Spleen (tissue), 11 donors: ENCODE data around the gene ERICH6B. TPM values are rescaled to one million over a fixed set of nuclear protein-coding genes. Genes with fewer than 3 reads are reported as not detected.

Experiments
- DNase-seq: peaks from one replicate; pipeline ENCODE4 v3.0.0-alpha.2; 2020
- H3K27ac ChIP-seq, 8 donors: fragments of 200-600 bp; sonication (generic) in 7 of 8; 1 replicate in 4 of 8; 2 replicates in 4 of 8; pipeline versions ENCODE4 v1.5.0 to v1.8.0; 2016 to 2021; ENCODE audit warnings: inconsistent platforms in 4 of 8, mild to moderate bottlenecking in 4 of 8, moderate library complexity in 1 of 8
- H3K27me3 ChIP-seq, 7 donors: fragments of 200-600 bp; sonication (generic) in 6 of 7; replicated peaks in 1 of 7; 1 replicate in 4 of 7; 2 replicates in 3 of 7; pipeline versions ENCODE4 v1.5.0 to v1.8.0; 2016 to 2021; ENCODE audit warnings: inconsistent platforms in 3 of 7, mild to moderate bottlenecking in 1 of 7
- H3K36me3 ChIP-seq, 6 donors: fragments of 200-600 bp; sonication (generic) in 5 of 6; 1 replicate in 4 of 6; 2 replicates in 2 of 6; pipeline versions ENCODE4 v1.5.0 to v1.8.0; 2016 to 2021; ENCODE audit warnings: inconsistent platforms in 2 of 6
- H3K4me1 ChIP-seq, 6 donors: fragments of 200-600 bp; sonication (generic) in 5 of 6; 1 replicate in 3 of 6; 2 replicates in 3 of 6; pipeline versions ENCODE4 v1.5.0 to v1.8.0; 2016 to 2021; ENCODE audit warnings: inconsistent platforms in 3 of 6
- H3K4me3 ChIP-seq, 8 donors: fragments of 200-600 bp; sonication (generic) in 7 of 8; 1 replicate in 4 of 8; 2 replicates in 4 of 8; pipeline versions ENCODE4 v1.5.0 to v1.8.0; 2016 to 2021; ENCODE audit warnings: inconsistent platforms in 4 of 8, mild to moderate bottlenecking in 4 of 8, moderate library complexity in 2 of 8
- H3K9me3 ChIP-seq, 8 donors: fragments of 200-600 bp; sonication (generic) in 7 of 8; 1 replicate in 4 of 8; 2 replicates in 4 of 8; pipeline versions ENCODE4 v1.5.0 to v1.8.0; 2016 to 2021; ENCODE audit warnings: inconsistent platforms in 4 of 8
- CTCF ChIP-seq, 11 experiments: fragments of 200-600 bp in 7 of 11; fragments of 450-650 bp in 4 of 11; sonication (generic) in 4 of 11; IDR thresholded peaks in 8 of 11; conservative IDR thresholded peaks in 3 of 11; 1 replicate in 7 of 11; 2 replicates in 4 of 11; pipeline versions ENCODE4 v1.4.0 to v1.8.0; 2016 to 2021; ENCODE audit warnings: antibody characterized with exemption in 11 of 11, inconsistent platforms in 4 of 11, mild to moderate bottlenecking in 1 of 11
- POLR2A ChIP-seq, 3 donors: fragments of 450-650 bp; IDR thresholded peaks; one replicate each; pipeline ENCODE4 v1.5.1; 2017; ENCODE audit warnings: antibody characterized with exemption in 3 of 3, mild to moderate bottlenecking in 1 of 3
- POLR2AphosphoS5 ChIP-seq, 3 donors: sonication (generic); formaldehyde crosslinking; IDR thresholded peaks; one replicate each; pipeline ENCODE4 v1.5.1; 2017; ENCODE audit warnings: antibody characterized with exemption in 3 of 3
- WGBS, 5 donors: extraction: QIAGEN DNeasy Blood & Tissue Kit in 3 of 5; methylation state at CpG; one replicate each; pipeline versions ENCODE4 v1.1.5 to v1.1.7; 2013 to 2018; 5-methylcytosine and 5-hydroxymethylcytosine counted together
- intact Hi-C: fragments of 100-400 bp; cut with DNase I; formaldehyde crosslinking; loops from one replicate; pipeline ENCODE4 v1.15.0; 2023; ENCODE audit warnings: low total_unique reads
- polyA plus RNA-seq, 3 donors: library from polyadenylated mRNA; stranded (reverse); fragments of 200-250 nt; gene quantifications; one replicate each; pipeline ENCODE4 v1.2.1, GENCODE V29; 2013
- total RNA-seq, 7 donors: library from RNA; depleted of rRNA in 3 of 7; stranded (reverse); fragments of >200 nt in 3 of 7; fragmentation: NEBNext Ultra II Directional in 4 of 7; extraction: Animal tissue kit (Norgen Biotek cat#: 25700) in 4 of 7; gene quantifications; one replicate each; pipeline versions ENCODE4 v1.1.0 to v1.2.1, GENCODE V29; 2016 to 2021
- donor health status: healthy with polysubstance abuse.
- donor health status: DM: no; HTN: no; CAD: no; lungs with moderate emphysema.
- donor health status: DM: no; HTN: no; CAD: no.
- donor health status: Bipolar disorder and iron deficiency.
- donor health status: healthy.
- donor health status: DM: no; HTN: no; CAD: no.
- donor health status: DM: yes; HTN: yes; CAD: no.

Gene ERICH6B
- total and polyA plus RNA-seq, 10 donors: not detected

GRCh38 chr13:45604892-45605291, 10.6 kb downstream of the ERICH6B start:
- intact Hi-C loops: no loop called here
- Histone ChIP-seq H3K36me3 (no peaks in the 10 kb centered on the region), H3K4me3 (no peak overlapping the region), H3K4me1 (no peaks in the 10 kb centered on the region), H3K27me3 (peaks cover 0 to 21% (median 0%) of the 10 kb centered on the region in 7 donors), H3K27ac (no peak overlapping the region), H3K9me3 (no peaks in the 10 kb centered on the region)
- 58 to 74% (median 68%) methylated on average over 4 of the region's 4 CpGs for WGBS, 5 donors
- no peak for DNase-seq
- TF ChIP-seq CTCF (IDR thresholded peaks at IDR 0.05 in 8 of 11, conservative IDR thresholded peaks at IDR 0.05 in 3 of 11) (no peak), POLR2A (IDR thresholded peaks at IDR 0.05) (no peak), POLR2AphosphoS5 (IDR thresholded peaks at IDR 0.05) (no peak)

GRCh38 chr13:45603338-45603737, 12.2 kb downstream of the ERICH6B start:
- Histone ChIP-seq H3K27ac (no peak overlapping the region), H3K9me3 (no peaks in the 10 kb centered on the region), H3K36me3 (no peaks in the 10 kb centered on the region), H3K27me3 (peaks cover 0 to 21% (median 0%) of the 10 kb centered on the region in 7 donors), H3K4me3 (no peak overlapping the region), H3K4me1 (no peaks in the 10 kb centered on the region)
- intact Hi-C loops: no loop called here
- no peak for TF ChIP-seq POLR2AphosphoS5 (IDR thresholded peaks at IDR 0.05)
- no peak for TF ChIP-seq POLR2A (IDR thresholded peaks at IDR 0.05)
- TF ChIP-seq CTCF (IDR thresholded peaks at IDR 0.05 in 8 of 11, conservative IDR thresholded peaks at IDR 0.05 in 3 of 11): no peak
- no peak for DNase-seq
- WGBS, 5 donors: 81 to 92% (median 89%) methylated on average over 4 of the region's 4 CpGs

- no peak for DNase-seq
- no peak overlapping the region for H3K4me3 ChIP-seq
- H3K36me3 ChIP-seq: no peaks in the 10 kb centered on the region
- no peak overlapping the region for H3K27ac ChIP-seq
- intact Hi-C loops: no loop called here
- H3K4me1 ChIP-seq: no peaks in the 10 kb centered on the region
- peaks cover 0 to 21% (median 0%) of the 10 kb centered on the region in 7 donors for H3K27me3 ChIP-seq
- TF ChIP-seq CTCF (IDR thresholded peaks at IDR 0.05 in 8 of 11, conservative IDR thresholded peaks at IDR 0.05 in 3 of 11) (no peak), POLR2A (IDR thresholded peaks at IDR 0.05) (no peak), POLR2AphosphoS5 (IDR thresholded peaks at IDR 0.05) (no peak)
- H3K9me3 ChIP-seq: no peaks in the 10 kb centered on the region
- 56 to 73% (median 59%) methylated on average over 4 of the region's 4 CpGs for WGBS, 5 donors
Measured at GRCh38 chr13:45602183-45603170, 13.1 kb downstream of the ERICH6B start.

GRCh38 chr13:45601680-45602079, 13.9 kb downstream of the ERICH6B start:
- H3K27me3 ChIP-seq: peaks cover 0 to 21% (median 0%) of the 10 kb centered on the region in 7 donors
- TF ChIP-seq CTCF (IDR thresholded peaks at IDR 0.05 in 8 of 11, conservative IDR thresholded peaks at IDR 0.05 in 3 of 11) (no peak), POLR2A (IDR thresholded peaks at IDR 0.05) (no peak), POLR2AphosphoS5 (IDR thresholded peaks at IDR 0.05) (no peak)
- WGBS, 5 donors: 83 to 97% (median 92%) methylated on average over 2 of the region's 2 CpGs
- intact Hi-C loops: no loop called here
- H3K4me3 ChIP-seq: no peak overlapping the region
- no peaks in the 10 kb centered on the region for H3K4me1 ChIP-seq
- H3K9me3 ChIP-seq: no peaks in the 10 kb centered on the region
- no peak for DNase-seq
- H3K27ac ChIP-seq: no peak overlapping the region
- no peaks in the 10 kb centered on the region for H3K36me3 ChIP-seq
